ENCODE measurements around the gene DPH3. TPM values are rescaled to one million over a fixed set of nuclear protein-coding genes. Genes with fewer than 3 reads are reported as not detected.
A peak's percentile ranks its signal among the peaks of the same experiment; 100 is the strongest.

DPH3 gene
- total and polyA plus RNA-seq, 9 donors, result 7.4 to 28.3 (median 13.5) TPM

DNA sequence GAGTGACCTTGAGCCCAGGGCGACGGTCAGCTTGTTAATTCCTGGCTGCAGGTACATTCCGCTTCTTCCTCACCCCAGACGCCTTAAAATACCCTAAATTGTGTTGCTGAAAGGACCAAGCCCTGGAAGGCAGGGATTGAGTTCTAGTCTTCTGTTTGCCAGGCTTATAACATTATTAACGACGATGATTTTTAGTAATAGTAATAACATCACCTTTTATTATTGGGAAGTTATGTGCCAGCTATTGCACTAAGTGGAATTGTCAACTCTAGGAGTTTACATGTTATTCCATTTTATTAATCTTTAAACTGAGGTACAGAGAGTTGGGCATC lies 678 bp upstream of the DPH3 start:
- intact Hi-C loops (cut with DNase I), result loop anchor here in 2 of 4 donors (5.0 kb wide), 2 partner anchors 252 to 1477 kb away; partner anchors contain the start of gene TBC1D5 (in 1 of the 2)
- WGBS, 3 donors, result 0 to 1% (median 0%) methylated on average over 6 of the region's 6 CpGs

DNA sequence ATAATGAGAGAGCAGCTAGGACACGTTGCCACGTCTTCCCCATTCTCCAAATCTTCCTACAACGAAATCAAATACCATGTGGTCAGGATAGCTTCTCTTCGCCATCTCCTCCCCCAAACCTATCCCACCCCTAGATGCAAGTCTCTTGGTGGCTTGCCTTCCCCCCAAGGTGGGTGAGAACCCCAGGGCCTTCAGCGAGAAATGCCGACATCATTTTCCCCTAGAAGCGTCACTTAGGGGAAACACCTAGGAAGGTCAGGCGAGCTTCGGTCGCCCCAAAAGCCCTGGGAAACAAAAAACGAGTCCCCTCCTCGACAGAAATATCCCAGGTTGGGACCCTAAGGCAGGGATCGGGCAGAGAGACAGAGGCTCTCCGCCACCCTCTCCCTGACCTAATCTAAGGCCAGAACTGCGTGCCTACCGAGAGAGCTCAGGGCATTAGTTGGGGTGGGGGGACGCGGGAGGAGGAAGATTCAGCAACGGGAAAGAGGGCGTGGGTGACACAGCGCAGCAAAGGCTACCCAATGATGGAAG lies 502 bp downstream of the DPH3 start:
- Histone ChIP-seq H3K4me1 (ENCODE audit: insufficient read depth) (peaks cover 3% of the 10 kb centered on the region), H3K4me3 (peak overlapping the region; percentile 73), H3K27me3 (no peaks in the 10 kb centered on the region), H3K27ac (no peak overlapping the region), H3K36me3 (no peaks in the 10 kb centered on the region), H3K9me3 (no peaks in the 10 kb centered on the region)
- no peak for DNase-seq
- TF ChIP-seq EP300 (IDR thresholded peaks at IDR 0.05) (no peak), POLR2A (IDR thresholded peaks at IDR 0.05) (no peak)
- WGBS, 3 donors, result 1% methylated on average over 21 of the region's 21 CpGs
- intact Hi-C loops (cut with DNase I), result no loop called here

More for the DNA sequence above, 678 bp upstream of the DPH3 start:
- TF ChIP-seq, protein P1, sequence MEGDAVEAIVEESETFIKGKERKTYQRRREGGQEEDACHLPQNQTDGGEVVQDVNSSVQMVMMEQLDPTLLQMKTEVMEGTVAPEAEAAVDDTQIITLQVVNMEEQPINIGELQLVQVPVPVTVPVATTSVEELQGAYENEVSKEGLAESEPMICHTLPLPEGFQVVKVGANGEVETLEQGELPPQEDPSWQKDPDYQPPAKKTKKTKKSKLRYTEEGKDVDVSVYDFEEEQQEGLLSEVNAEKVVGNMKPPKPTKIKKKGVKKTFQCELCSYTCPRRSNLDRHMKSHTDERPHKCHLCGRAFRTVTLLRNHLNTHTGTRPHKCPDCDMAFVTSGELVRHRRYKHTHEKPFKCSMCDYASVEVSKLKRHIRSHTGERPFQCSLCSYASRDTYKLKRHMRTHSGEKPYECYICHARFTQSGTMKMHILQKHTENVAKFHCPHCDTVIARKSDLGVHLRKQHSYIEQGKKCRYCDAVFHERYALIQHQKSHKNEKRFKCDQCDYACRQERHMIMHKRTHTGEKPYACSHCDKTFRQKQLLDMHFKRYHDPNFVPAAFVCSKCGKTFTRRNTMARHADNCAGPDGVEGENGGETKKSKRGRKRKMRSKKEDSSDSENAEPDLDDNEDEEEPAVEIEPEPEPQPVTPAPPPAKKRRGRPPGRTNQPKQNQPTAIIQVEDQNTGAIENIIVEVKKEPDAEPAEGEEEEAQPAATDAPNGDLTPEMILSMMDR (IDR thresholded peaks at IDR 0.05), result no peak
- TF ChIP-seq POLR2A (IDR thresholded peaks at IDR 0.05) (no peak), EP300 (IDR thresholded peaks at IDR 0.05) (no peak)
- Histone ChIP-seq H3K27me3 (no peaks in the 10 kb centered on the region), H3K27ac (peak overlapping the region; percentile 59 to 78), H3K4me3 (peak overlapping the region; percentile 73), H3K4me1 (ENCODE audit: insufficient read depth) (peaks cover 3% of the 10 kb centered on the region), H3K36me3 (no peaks in the 10 kb centered on the region), H3K9me3 (no peaks in the 10 kb centered on the region)
- no peak for DNase-seq

DNA sequence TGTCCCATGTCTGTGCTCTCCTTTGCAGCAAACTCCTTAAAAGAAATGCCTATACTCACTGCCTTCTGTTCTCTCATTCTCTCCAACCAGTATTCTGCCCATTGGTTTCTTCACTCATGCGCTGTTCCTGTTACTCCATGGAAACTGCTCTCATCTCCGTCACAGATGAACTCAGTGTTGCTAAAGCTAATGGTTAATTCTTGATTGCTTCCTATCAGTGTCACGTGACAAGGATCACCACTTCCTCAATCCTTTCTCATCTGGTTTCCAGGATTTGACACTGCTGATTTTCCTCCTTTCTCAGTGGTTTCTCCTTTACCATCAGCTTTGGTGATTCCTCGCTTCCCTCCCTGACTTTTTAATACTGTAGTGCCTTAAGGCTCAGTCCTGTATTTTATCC lies 2.6 kb downstream of the DPH3 start:
- Histone ChIP-seq H3K36me3 (no peaks in the 10 kb centered on the region), H3K9me3 (no peaks in the 10 kb centered on the region), H3K4me1 (ENCODE audit: insufficient read depth) (peaks cover 2% of the 10 kb centered on the region), H3K27ac (no peak overlapping the region), H3K4me3 (no peak overlapping the region), H3K27me3 (no peaks in the 10 kb centered on the region)
- TF ChIP-seq POLR2A (IDR thresholded peaks at IDR 0.05) (no peak), EP300 (IDR thresholded peaks at IDR 0.05) (no peak)
- TF ChIP-seq, protein P1 (IDR thresholded peaks at IDR 0.05), result no peak
- intact Hi-C loops (cut with DNase I), result no loop called here
- 81 to 87% (median 81%) methylated on average over 4 of the region's 4 CpGs for WGBS, 3 donors
- no peak for DNase-seq

DNA sequence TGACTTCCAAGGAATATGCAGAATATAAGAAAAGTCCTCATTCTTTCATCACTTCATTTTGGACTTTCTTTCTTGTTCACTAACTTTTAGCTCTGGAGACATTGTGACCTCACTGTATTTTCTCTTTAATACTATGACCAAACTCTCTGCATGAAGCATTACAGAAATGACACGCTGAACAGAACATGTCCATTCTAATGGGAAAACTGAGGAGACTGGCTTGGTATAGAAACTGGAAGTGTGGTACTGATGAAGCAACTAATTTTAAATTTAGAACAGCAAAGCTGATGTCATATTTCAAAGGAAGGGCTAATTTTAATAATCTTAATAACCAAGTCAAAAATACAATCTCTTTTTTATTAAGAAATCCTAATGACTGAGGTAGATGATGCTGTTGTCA lies 4.7 kb downstream of the DPH3 start:
- Histone ChIP-seq H3K4me1 (ENCODE audit: insufficient read depth) (peaks cover 2% of the 10 kb centered on the region), H3K9me3 (no peaks in the 10 kb centered on the region), H3K27ac (no peak overlapping the region), H3K36me3 (no peaks in the 10 kb centered on the region), H3K4me3 (no peak overlapping the region), H3K27me3 (no peaks in the 10 kb centered on the region)
- no peak for TF ChIP-seq EP300 (IDR thresholded peaks at IDR 0.05)
- no peak for TF ChIP-seq POLR2A (IDR thresholded peaks at IDR 0.05)
- TF ChIP-seq, protein P1 (IDR thresholded peaks at IDR 0.05), result no peak
- 84 to 86% (median 85%) methylated on average over 1 of the region's 1 CpG for WGBS, 3 donors
- DNase-seq, result no peak
- intact Hi-C loops (cut with DNase I), result no loop called here

DNA sequence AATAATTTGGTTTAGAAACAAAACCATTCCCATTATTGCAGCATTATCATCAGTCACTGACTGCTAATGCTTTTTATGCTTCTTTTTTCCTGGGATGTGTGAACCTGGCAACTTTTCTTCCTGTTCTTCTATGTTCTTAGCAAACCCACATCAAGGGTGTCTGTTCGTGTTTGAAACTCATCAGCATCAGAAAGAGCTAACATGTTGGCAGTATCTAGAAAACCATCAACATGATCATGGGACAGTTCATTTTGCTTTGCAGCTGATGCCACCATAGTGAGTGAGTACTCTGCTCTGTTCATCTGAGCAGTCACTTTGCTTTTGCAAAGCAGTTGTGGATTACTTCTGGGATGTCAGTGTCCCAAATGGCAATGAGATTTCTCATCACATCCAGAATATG lies 5.9 kb downstream of the DPH3 start:
- Histone ChIP-seq H3K27me3 (no peaks in the 10 kb centered on the region), H3K4me1 (ENCODE audit: insufficient read depth) (no peaks in the 10 kb centered on the region), H3K9me3 (no peaks in the 10 kb centered on the region), H3K36me3 (no peaks in the 10 kb centered on the region), H3K27ac (no peak overlapping the region), H3K4me3 (no peak overlapping the region)
- WGBS, 3 donors, result 74 to 90% (median 83%) methylated on average over 1 of the region's 1 CpG
- no peak for TF ChIP-seq EP300 (IDR thresholded peaks at IDR 0.05)
- no peak for TF ChIP-seq POLR2A (IDR thresholded peaks at IDR 0.05)
- DNase-seq, result no peak
- intact Hi-C loops (cut with DNase I), result no loop called here

All from ovary (tissue), 9 donors.